IPS-20b (cell line): ENCODE data around the gene FLG2.

Experiments
- H3K27ac ChIP-seq: one replicate; pipeline ENCODE4 v1.5.1; 2013; ENCODE audit warnings: low read length
- H3K27me3 ChIP-seq: 2 replicates; pipeline ENCODE4 v1.6.1; 2013; ENCODE audit warnings: mild to moderate bottlenecking, low read length, inconsistent platforms; ENCODE audit not compliant: insufficient read depth
- H3K36me3 ChIP-seq: 2 replicates; pipeline ENCODE4 v1.6.1; 2013; ENCODE audit warnings: low read depth, mild to moderate bottlenecking, inconsistent platforms, low read length, moderate library complexity; ENCODE audit not compliant: insufficient read depth
- H3K4me1 ChIP-seq: 2 replicates; pipeline ENCODE4 v1.6.1; 2013; ENCODE audit warnings: mild to moderate bottlenecking, control low read depth, inconsistent platforms, low read length, moderate library complexity; ENCODE audit not compliant: insufficient read depth
- H3K4me3 ChIP-seq: 2 replicates; pipeline ENCODE4 v1.5.1; 2013; ENCODE audit warnings: mild to moderate bottlenecking, low read length, inconsistent platforms
- H3K9ac ChIP-seq: 2 replicates; pipeline ENCODE4 v1.6.1; 2013; ENCODE audit warnings: low read depth, mild to moderate bottlenecking, inconsistent platforms, low read length, moderate library complexity
- H3K9me3 ChIP-seq: 2 replicates; pipeline ENCODE4 v1.6.1; 2013; ENCODE audit warnings: mild to moderate bottlenecking, low read depth, low read length, inconsistent platforms; ENCODE audit not compliant: insufficient read depth

The FLG2 gene

DNA sequence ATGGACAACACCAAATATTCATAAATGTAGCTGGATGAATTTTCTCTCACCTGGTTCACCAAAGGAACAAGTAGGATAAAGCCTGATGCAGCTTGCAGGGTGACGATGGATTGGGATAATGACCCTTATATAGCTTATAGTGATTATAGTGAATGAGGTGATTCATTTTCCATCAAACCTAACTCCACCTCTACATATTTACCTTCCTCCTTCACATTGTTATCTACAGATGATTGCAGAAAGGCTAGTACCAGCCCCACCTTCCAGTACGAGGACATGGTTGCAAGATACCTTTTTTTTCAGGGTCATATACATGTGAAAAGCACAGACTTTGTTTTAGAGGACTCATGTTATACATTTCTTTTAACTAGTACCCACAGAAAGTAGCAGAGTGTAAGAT lies at the start of gene FLG2:
Gene FLG2, minus strand, starts transcription at position 101 of the 400 bp plus-strand sequence. CDS start 1,122 bp downstream, outside the sequence.
- Histone ChIP-seq H3K27ac (no peak within 1 kb of the TSS), H3K36me3 (no peaks in the 10 kb centered on the region), H3K4me1 (no peaks in the 10 kb centered on the region), H3K4me3 (no peak within 1 kb of the TSS), H3K9me3 (peaks cover 95% of the 10 kb centered on the region), H3K9ac (no peak within 1 kb of the TSS), H3K27me3 (no peaks in the 10 kb centered on the region)

DNA sequence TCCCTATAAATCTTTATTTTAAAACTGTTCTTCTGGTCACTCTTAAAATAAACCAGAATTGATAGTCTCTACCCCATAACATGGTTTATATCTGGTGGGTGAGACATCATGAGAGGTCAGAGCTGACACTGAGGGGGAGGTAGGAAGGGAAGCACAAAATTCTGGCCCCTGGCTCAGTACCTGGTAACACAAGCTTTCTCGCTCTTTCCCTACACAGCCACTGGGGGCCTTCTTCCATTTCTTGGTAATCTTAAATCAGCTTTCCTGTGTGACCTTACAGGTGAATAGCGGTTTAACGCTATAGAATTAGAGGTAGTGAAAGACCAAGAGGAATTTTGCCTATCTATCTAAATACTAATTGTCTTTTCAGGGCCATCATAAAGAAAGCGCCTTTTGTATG lies 48.9 kb upstream of the FLG2 start:
- Histone ChIP-seq H3K27me3 (no peaks in the 10 kb centered on the region), H3K9me3 (peaks cover 89% of the 10 kb centered on the region), H3K4me3 (no peak overlapping the region), H3K27ac (no peak overlapping the region), H3K9ac (no peak overlapping the region), H3K36me3 (no peaks in the 10 kb centered on the region), H3K4me1 (no peaks in the 10 kb centered on the region)

DNA sequence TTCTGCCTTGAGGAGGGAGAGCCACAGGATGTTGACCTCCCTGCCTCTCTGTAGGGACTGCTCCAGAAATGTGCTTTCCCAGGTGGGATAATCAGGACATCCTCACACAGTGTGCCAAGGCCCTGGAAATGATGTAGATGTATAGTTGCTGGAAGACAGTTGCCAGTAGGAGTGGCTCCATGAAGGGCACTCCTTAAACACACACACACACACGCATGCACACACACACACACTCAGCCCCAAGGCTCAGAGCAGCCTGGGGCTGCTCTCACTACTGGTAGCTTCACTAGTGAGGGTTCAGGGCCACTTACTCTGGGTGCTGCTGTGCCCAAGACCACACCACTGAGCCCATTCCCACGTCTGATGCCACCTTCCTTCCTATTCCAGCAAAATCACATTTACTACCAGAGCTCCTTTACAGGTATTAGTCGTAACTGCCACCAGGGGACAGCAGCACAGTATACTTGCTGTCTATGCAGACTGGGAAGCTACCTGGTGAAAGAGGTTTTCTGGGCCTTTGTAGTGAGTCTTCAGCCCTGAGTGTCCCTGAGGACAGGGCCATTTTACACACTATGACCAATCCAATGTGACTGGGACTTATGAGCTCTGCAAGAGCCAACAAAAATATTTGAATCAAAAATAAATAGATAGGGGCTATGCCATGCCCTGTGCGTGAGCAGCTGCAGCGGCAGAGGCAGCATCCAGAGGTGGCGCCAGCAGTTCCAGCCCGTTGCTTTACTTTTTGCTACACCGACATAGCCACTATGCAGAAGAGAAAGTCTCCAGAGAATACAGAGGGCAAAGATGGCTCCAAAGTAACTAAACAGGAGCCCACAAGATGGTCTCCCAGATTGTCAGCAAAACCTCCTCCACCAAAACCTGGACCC lies 39.2 kb upstream of the FLG2 start:
- no peaks in the 10 kb centered on the region for H3K27me3 ChIP-seq
- no peak overlapping the region for H3K4me3 ChIP-seq
- H3K9me3 ChIP-seq, result peaks cover 44% of the 10 kb centered on the region
- no peaks in the 10 kb centered on the region for H3K4me1 ChIP-seq
- H3K27ac ChIP-seq, result no peak overlapping the region
- H3K9ac ChIP-seq, result no peak overlapping the region
- H3K36me3 ChIP-seq, result no peaks in the 10 kb centered on the region

DNA sequence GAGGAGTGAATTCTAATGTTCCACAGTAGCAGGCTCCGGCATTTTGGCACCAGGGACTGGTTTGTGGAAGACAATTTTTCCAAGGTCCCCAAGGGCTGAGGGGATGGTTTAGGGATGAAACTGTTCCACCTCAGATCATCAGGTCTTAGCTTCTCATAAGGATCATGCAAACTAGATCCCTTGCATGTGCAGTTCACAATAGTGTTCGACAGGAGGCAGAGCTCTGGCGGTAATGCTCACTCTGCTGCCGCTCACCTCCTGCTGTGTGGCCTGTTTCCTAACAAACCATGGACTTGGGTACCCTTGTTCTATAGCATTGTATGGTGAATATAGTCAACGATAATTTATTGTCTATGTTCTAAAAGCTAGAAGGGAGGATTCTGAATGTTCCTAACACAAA lies 37.7 kb upstream of the FLG2 start:
- no peaks in the 10 kb centered on the region for H3K27me3 ChIP-seq
- no peak overlapping the region for H3K9ac ChIP-seq
- no peak overlapping the region for H3K27ac ChIP-seq
- no peak overlapping the region for H3K4me3 ChIP-seq
- no peaks in the 10 kb centered on the region for H3K36me3 ChIP-seq
- H3K4me1 ChIP-seq, result no peaks in the 10 kb centered on the region
- H3K9me3 ChIP-seq, result peaks cover 55% of the 10 kb centered on the region

DNA sequence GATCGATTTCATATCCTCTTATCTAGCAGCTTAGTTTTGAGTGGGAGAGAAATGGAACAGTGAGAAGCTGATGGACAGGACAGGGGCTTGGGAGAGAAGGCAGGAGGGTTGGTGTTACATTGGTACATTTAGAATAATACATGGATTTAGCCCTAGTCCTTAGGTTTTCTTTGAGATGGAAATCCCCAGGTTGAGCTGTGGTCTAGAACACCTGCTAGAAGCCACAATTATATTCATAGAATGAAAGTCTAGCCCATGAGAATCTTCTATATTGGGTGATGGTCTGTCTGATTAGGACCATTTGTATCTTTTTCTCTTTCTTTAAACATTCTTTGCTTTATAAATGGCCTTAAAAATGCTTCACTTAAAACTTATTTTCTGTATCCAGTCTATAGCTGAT lies 34.3 kb upstream of the FLG2 start:
- peaks cover 74% of the 10 kb centered on the region for H3K9me3 ChIP-seq
- no peak overlapping the region for H3K4me3 ChIP-seq

DNA sequence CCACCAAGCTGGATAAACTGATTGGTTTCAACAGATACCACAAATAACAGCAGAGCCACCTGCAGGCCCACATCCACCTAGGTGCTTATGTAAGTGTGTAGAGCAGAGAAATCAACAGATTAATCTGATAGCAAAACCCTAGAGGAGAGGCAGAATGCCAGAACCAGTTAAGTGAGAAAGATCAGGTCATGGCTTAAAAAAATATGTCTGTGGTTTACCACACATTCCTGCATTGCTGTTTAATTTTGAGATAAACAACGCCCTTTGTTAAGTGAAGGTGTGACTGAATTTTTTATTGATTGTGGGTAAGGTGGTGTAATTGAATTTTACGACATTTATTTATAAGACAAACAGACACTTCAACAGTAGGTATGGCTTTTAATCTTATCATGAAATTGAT lies 33.1 kb upstream of the FLG2 start:
- H3K27me3 ChIP-seq, result no peaks in the 10 kb centered on the region
- H3K9ac ChIP-seq, result no peak overlapping the region
- H3K36me3 ChIP-seq, result no peaks in the 10 kb centered on the region
- H3K9me3 ChIP-seq, result peaks cover 80% of the 10 kb centered on the region
- H3K4me1 ChIP-seq, result no peaks in the 10 kb centered on the region
- H3K4me3 ChIP-seq, result no peak overlapping the region
- no peak overlapping the region for H3K27ac ChIP-seq

More for the DNA sequence above, 34.3 kb upstream of the FLG2 start:
- no peak overlapping the region for H3K9ac ChIP-seq
- H3K27ac ChIP-seq, result no peak overlapping the region
- H3K4me1 ChIP-seq, result no peaks in the 10 kb centered on the region
- H3K36me3 ChIP-seq, result no peaks in the 10 kb centered on the region
- no peaks in the 10 kb centered on the region for H3K27me3 ChIP-seq

DNA sequence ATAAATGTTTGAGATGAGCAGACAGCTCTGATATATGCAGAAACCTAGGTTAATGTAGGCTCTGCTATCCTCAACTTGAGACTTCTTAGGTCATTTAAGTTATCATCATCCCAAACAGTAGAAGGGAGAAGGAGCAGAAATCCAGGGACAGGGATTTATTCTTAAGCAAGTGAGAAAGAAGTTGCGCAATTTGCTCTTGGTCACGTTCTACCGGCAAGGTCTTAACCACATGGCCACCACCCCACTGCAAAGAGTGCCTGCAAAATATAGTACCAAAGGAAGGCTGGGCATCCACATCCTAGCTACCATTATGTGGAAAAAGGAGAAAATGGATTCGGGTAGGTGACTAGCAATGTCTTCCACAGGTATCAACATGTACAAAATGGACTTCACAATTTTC lies 29.1 kb upstream of the FLG2 start:
- H3K27me3 ChIP-seq, result no peaks in the 10 kb centered on the region
- no peak overlapping the region for H3K9ac ChIP-seq
- H3K4me1 ChIP-seq, result no peaks in the 10 kb centered on the region
- no peaks in the 10 kb centered on the region for H3K36me3 ChIP-seq
- H3K9me3 ChIP-seq, result peaks cover 87% of the 10 kb centered on the region
- no peak overlapping the region for H3K27ac ChIP-seq
- no peak overlapping the region for H3K4me3 ChIP-seq

DNA sequence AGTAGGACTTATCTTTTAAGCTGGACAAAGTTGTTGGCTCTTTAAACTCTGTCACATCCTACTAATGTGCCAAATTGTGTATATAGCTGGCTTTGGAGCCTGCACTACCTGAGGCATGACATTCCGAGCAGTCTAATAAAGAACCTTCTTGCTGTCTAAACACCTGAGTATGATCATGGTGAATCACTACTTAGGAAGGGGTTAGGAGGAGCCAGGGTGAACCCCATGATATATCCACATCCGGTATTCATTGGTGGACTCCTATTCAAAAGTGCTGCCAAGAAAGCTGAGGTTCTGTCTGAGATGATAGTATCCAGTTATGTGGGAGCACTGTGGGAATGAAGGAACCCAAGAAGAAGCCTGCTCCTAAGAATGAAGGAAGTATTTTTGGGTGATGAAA lies 27.1 kb upstream of the FLG2 start:
- no peak overlapping the region for H3K27ac ChIP-seq
- H3K9me3 ChIP-seq, result peaks cover 80% of the 10 kb centered on the region
- H3K27me3 ChIP-seq, result no peaks in the 10 kb centered on the region
- no peak overlapping the region for H3K9ac ChIP-seq
- H3K36me3 ChIP-seq, result no peaks in the 10 kb centered on the region
- H3K4me1 ChIP-seq, result no peaks in the 10 kb centered on the region
- no peak overlapping the region for H3K4me3 ChIP-seq

DNA sequence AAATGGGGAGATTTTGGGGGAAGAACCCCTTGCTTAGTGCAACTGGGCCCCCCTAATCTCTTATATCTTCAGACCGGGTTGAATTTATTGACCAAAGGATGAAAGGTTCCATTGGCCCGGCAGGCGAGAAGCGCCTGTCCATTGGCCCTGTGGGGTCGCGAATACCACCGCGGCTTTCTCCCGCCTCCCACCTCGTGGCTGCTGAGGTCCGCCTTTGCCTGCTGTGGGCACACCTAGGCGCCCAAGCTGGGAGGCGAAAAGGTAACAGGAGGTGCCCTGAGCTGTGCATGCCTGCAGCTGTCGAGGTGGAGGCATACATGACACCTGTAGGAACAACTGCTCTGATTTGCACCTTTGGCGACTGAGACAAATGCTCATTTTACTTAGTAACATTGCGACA lies 21.1 kb upstream of the FLG2 start:
- Histone ChIP-seq H3K4me3 (no peak overlapping the region), H3K4me1 (no peaks in the 10 kb centered on the region), H3K36me3 (no peaks in the 10 kb centered on the region), H3K9me3 (peaks cover 83% of the 10 kb centered on the region), H3K27ac (no peak overlapping the region), H3K9ac (no peak overlapping the region), H3K27me3 (no peaks in the 10 kb centered on the region)

DNA sequence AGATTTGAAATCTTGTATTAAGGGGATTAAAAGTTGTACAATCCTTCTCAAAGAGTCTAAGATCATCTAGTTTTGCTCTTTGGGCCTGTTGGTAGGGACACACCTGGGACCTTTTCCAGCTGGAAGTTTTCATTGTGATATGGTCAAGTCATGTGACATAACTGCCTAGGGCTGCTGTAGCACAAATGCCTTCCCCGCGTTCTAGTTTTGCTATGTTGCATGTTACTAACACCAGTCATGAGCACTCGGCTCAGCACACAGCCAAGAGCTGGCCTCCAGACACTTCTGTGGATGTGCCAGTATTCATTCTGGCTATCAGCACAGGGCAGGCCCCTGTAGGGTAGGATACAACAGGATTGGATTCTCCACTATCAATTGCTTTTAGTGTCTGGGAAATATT lies 14.6 kb upstream of the FLG2 start:
- H3K27ac ChIP-seq, result no peak overlapping the region
- H3K27me3 ChIP-seq, result no peaks in the 10 kb centered on the region
- H3K4me1 ChIP-seq, result no peaks in the 10 kb centered on the region
- H3K9me3 ChIP-seq, result peaks cover 88% of the 10 kb centered on the region
- H3K9ac ChIP-seq, result no peak overlapping the region
- no peak overlapping the region for H3K4me3 ChIP-seq
- no peaks in the 10 kb centered on the region for H3K36me3 ChIP-seq

DNA sequence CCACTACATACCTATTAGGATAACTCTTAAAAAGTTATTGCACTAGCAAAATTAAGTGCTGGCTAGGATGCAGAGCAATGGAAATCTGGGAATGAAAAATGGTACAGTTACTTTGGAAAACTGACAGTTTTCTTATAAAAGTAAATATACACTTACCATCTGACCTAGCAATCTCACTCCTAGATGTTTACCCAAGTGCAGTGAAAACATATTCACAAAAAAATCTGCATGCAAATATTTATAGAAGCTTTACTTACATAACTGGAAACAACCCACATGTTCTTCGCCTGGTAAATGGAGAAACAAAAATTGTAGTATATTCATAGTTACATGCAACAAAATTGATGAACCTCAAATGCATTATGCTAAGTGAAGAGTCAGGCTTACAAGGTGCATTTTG lies 12.9 kb upstream of the FLG2 start:
- H3K36me3 ChIP-seq, result no peaks in the 10 kb centered on the region
- no peaks in the 10 kb centered on the region for H3K27me3 ChIP-seq
- peaks cover 91% of the 10 kb centered on the region for H3K9me3 ChIP-seq
- no peak overlapping the region for H3K4me3 ChIP-seq
- H3K9ac ChIP-seq, result no peak overlapping the region
- no peak overlapping the region for H3K27ac ChIP-seq
- H3K4me1 ChIP-seq, result no peaks in the 10 kb centered on the region

DNA sequence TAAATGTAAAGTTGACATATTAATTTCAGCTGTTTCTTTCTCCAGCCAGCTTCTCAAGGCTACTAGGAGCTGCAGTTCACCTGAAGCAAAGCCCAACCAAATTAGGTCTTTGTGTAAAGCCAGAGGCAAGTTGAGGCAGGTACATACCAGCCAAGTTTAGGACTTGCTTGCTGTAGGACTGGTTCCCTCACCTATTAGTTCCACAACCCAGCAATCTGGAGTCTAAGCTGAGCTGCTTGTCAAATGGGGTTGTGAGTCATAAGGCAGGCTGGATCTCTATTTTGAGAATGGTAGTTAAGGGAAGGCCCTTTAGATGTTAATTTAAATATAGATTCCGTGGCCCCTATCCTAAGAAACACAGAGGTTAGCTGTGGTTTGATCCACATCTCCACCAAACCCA lies 7.6 kb upstream of the FLG2 start:
- no peaks in the 10 kb centered on the region for H3K4me1 ChIP-seq
- no peak overlapping the region for H3K9ac ChIP-seq
- no peaks in the 10 kb centered on the region for H3K27me3 ChIP-seq
- H3K27ac ChIP-seq, result no peak overlapping the region
- peaks cover 95% of the 10 kb centered on the region for H3K9me3 ChIP-seq
- no peak overlapping the region for H3K4me3 ChIP-seq
- H3K36me3 ChIP-seq, result no peaks in the 10 kb centered on the region
